ENCODE data around the gene NUMB. TPM values are rescaled to one million over a fixed set of nuclear protein-coding genes. Genes with fewer than 3 reads are reported as not detected.

Gene NUMB
- total RNA-seq, 1 experiment from 2014 or later: 42.0 TPM

- TF ChIP-seq, protein P1, sequence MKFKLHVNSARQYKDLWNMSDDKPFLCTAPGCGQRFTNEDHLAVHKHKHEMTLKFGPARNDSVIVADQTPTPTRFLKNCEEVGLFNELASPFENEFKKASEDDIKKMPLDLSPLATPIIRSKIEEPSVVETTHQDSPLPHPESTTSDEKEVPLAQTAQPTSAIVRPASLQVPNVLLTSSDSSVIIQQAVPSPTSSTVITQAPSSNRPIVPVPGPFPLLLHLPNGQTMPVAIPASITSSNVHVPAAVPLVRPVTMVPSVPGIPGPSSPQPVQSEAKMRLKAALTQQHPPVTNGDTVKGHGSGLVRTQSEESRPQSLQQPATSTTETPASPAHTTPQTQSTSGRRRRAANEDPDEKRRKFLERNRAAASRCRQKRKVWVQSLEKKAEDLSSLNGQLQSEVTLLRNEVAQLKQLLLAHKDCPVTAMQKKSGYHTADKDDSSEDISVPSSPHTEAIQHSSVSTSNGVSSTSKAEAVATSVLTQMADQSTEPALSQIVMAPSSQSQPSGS (CRISPR knock-in tag; IDR thresholded peaks at IDR 0.05; ENCODE audit: borderline replicate concordance, low read depth): no peak
- TF ChIP-seq FOXP1 (CRISPR knock-in tag; IDR thresholded peaks at IDR 0.05; ENCODE audit: borderline replicate concordance): no peak
Observed at GRCh38 chr14:73261075-73261474, 197.3 kb downstream of the NUMB start (continued).

GRCh38 chr14:73260574-73260973, 197.8 kb downstream of the NUMB start:
- Mint-ChIP-seq H3K4me1 (no peaks in the 10 kb centered on the region; the same call in 1 of the 2 replicates), H3K27me3 (ENCODE audit: low read depth) (no peaks in the 10 kb centered on the region), H3K4me3 (no peak overlapping the region), H3K9me3 (no peaks in the 10 kb centered on the region), H3K36me3 (no peaks in the 10 kb centered on the region), H3K27ac (no peak overlapping the region)
- TF ChIP-seq ZNF138 (CRISPR knock-in tag; conservative IDR thresholded peaks at IDR 0.05) (no peak), TEAD1 (CRISPR knock-in tag; IDR thresholded peaks at IDR 0.05) (no peak), ZNF121 (CRISPR knock-in tag; IDR thresholded peaks at IDR 0.05) (no peak), NFE2L1 (CRISPR knock-in tag; IDR thresholded peaks at IDR 0.05) (no peak), RORB (CRISPR knock-in tag; IDR thresholded peaks at IDR 0.05) (no peak), ZNF219 (CRISPR knock-in tag; IDR thresholded peaks at IDR 0.05; ENCODE audit: borderline replicate concordance) (no peak), IRF2 (CRISPR knock-in tag; IDR thresholded peaks at IDR 0.05; ENCODE audit: borderline replicate concordance, low read depth) (no peak)
- TF ChIP-seq, protein P2, sequence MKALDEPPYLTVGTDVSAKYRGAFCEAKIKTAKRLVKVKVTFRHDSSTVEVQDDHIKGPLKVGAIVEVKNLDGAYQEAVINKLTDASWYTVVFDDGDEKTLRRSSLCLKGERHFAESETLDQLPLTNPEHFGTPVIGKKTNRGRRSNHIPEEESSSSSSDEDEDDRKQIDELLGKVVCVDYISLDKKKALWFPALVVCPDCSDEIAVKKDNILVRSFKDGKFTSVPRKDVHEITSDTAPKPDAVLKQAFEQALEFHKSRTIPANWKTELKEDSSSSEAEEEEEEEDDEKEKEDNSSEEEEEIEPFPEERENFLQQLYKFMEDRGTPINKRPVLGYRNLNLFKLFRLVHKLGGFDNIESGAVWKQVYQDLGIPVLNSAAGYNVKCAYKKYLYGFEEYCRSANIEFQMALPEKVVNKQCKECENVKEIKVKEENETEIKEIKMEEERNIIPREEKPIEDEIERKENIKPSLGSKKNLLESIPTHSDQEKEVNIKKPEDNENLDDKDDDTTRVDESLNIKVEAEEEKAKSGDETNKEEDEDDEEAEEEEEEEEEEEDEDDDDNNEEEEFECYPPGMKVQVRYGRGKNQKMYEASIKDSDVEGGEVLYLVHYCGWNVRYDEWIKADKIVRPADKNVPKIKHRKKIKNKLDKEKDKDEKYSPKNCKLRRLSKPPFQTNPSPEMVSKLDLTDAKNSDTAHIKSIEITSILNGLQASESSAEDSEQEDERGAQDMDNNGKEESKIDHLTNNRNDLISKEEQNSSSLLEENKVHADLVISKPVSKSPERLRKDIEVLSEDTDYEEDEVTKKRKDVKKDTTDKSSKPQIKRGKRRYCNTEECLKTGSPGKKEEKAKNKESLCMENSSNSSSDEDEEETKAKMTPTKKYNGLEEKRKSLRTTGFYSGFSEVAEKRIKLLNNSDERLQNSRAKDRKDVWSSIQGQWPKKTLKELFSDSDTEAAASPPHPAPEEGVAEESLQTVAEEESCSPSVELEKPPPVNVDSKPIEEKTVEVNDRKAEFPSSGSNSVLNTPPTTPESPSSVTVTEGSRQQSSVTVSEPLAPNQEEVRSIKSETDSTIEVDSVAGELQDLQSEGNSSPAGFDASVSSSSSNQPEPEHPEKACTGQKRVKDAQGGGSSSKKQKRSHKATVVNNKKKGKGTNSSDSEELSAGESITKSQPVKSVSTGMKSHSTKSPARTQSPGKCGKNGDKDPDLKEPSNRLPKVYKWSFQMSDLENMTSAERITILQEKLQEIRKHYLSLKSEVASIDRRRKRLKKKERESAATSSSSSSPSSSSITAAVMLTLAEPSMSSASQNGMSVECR (CRISPR knock-in tag; IDR thresholded peaks at IDR 0.05; ENCODE audit: borderline replicate concordance): no peak
- TF ChIP-seq, protein P3, sequence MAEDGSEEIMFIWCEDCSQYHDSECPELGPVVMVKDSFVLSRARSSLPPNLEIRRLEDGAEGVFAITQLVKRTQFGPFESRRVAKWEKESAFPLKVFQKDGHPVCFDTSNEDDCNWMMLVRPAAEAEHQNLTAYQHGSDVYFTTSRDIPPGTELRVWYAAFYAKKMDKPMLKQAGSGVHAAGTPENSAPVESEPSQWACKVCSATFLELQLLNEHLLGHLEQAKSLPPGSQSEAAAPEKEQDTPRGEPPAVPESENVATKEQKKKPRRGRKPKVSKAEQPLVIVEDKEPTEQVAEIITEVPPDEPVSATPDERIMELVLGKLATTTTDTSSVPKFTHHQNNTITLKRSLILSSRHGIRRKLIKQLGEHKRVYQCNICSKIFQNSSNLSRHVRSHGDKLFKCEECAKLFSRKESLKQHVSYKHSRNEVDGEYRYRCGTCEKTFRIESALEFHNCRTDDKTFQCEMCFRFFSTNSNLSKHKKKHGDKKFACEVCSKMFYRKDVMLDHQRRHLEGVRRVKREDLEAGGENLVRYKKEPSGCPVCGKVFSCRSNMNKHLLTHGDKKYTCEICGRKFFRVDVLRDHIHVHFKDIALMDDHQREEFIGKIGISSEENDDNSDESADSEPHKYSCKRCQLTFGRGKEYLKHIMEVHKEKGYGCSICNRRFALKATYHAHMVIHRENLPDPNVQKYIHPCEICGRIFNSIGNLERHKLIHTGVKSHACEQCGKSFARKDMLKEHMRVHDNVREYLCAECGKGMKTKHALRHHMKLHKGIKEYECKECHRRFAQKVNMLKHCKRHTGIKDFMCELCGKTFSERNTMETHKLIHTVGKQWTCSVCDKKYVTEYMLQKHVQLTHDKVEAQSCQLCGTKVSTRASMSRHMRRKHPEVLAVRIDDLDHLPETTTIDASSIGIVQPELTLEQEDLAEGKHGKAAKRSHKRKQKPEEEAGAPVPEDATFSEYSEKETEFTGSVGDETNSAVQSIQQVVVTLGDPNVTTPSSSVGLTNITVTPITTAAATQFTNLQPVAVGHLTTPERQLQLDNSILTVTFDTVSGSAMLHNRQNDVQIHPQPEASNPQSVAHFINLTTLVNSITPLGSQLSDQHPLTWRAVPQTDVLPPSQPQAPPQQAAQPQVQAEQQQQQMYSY (CRISPR knock-in tag; IDR thresholded peaks at IDR 0.05): no peak
- TF ChIP-seq, protein P1 (CRISPR knock-in tag; IDR thresholded peaks at IDR 0.05; ENCODE audit: borderline replicate concordance, low read depth): no peak
- TF ChIP-seq, protein P4, sequence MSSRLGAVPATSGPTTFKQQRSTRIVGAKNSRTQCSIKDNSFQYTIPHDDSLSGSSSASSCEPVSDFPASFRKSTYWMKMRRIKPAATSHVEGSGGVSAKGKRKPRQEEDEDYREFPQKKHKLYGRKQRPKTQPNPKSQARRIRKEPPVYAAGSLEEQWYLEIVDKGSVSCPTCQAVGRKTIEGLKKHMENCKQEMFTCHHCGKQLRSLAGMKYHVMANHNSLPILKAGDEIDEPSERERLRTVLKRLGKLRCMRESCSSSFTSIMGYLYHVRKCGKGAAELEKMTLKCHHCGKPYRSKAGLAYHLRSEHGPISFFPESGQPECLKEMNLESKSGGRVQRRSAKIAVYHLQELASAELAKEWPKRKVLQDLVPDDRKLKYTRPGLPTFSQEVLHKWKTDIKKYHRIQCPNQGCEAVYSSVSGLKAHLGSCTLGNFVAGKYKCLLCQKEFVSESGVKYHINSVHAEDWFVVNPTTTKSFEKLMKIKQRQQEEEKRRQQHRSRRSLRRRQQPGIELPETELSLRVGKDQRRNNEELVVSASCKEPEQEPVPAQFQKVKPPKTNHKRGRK (CRISPR knock-in tag; IDR thresholded peaks at IDR 0.05; ENCODE audit: borderline replicate concordance): no peak
- ATAC-seq: no peak
- ChIA-PET CTCF (interaction anchor here (1.1 kb wide), 1 partner anchor 746 kb away, joined by 3 read pairs; no protein-coding TSS in a partner anchor), POLR2A (no interaction called here)
- DNase-seq (ENCODE audit: low spot score): no peak

Data from WTC11 (cell line).